Left ventricle myocardium inferior (tissue), 1 donor: ENCODE data around the gene FAAH. TPM values are rescaled to one million over a fixed set of nuclear protein-coding genes. Genes with fewer than 3 reads are reported as not detected.

Experiments
- DNase-seq: peaks from one replicate; pipeline ENCODE4 v3.0.0-alpha.2; 2020
- H3K27ac ChIP-seq: fragments of 200-600 bp; replicated peaks from 2 replicates; pipeline ENCODE4 v1.8.0; 2021
- H3K27me3 ChIP-seq: fragments of 200-600 bp; 2 replicates; pipeline ENCODE4 v1.8.0; 2021; ENCODE audit warnings: low read depth
- H3K36me3 ChIP-seq: fragments of 200-600 bp; 2 replicates; pipeline ENCODE4 v1.8.0; 2021
- H3K4me1 ChIP-seq: fragments of 200-600 bp; 2 replicates; pipeline ENCODE4 v1.8.0; 2021
- H3K4me3 ChIP-seq: fragments of 200-600 bp; 2 replicates; pipeline ENCODE4 v1.8.0; 2021; ENCODE audit warnings: mild to moderate bottlenecking, moderate library complexity
- H3K9me3 ChIP-seq: fragments of 200-600 bp; replicated peaks from 2 replicates; pipeline ENCODE4 v1.8.0; 2021
- CTCF ChIP-seq: fragments of 200-600 bp; IDR thresholded peaks from 2 replicates; pipeline ENCODE4 v1.8.0; 2021; ENCODE audit warnings: antibody characterized with exemption, mild to moderate bottlenecking, borderline replicate concordance
- intact Hi-C: fragments of 100-400 bp; cut with micrococcal nuclease; formaldehyde crosslinking; loops from one replicate; pipeline ENCODE4 v1.11.0; 2022
- total RNA-seq: library from RNA; stranded (reverse); fragmentation: NEBNext Ultra II Directional; extraction: Animal tissue kit (Norgen Biotek cat#: 25700); gene quantifications from one replicate; pipeline ENCODE4 v1.2.1, GENCODE V29; 2021
- donor health status: DM: no; HTN: yes; CAD: no; lungs with severe emphysema.

The FAAH gene
- total RNA-seq, 1 donor from 2014 or later: 2.8 TPM

- intact Hi-C loops: no loop called here
- no peak overlapping the region for H3K4me3 ChIP-seq
- DNase-seq: no peak
Measured at GRCh38 chr1:46420533-46420915, 26.4 kb downstream of the FAAH start.

GRCh38 chr1:46421739-46422138 is 27.6 kb downstream of the FAAH start:
- peaks cover 6% of the 10 kb centered on the region for H3K4me1 ChIP-seq
- no peaks in the 10 kb centered on the region for H3K9me3 ChIP-seq
- no peaks in the 10 kb centered on the region for H3K36me3 ChIP-seq
- intact Hi-C loops: no loop called here
- no peak for TF ChIP-seq CTCF
- H3K27me3 ChIP-seq: peaks cover 38% of the 10 kb centered on the region
- DNase-seq: no peak
- H3K4me3 ChIP-seq: no peak overlapping the region
- no peak overlapping the region for H3K27ac ChIP-seq

More at GRCh38 chr1:46420533-46420915, 26.4 kb downstream of the FAAH start:
- no peaks in the 10 kb centered on the region for H3K9me3 ChIP-seq
- no peaks in the 10 kb centered on the region for H3K36me3 ChIP-seq
- peaks cover 38% of the 10 kb centered on the region for H3K27me3 ChIP-seq
- no peak for TF ChIP-seq CTCF
- no peak overlapping the region for H3K27ac ChIP-seq
- H3K4me1 ChIP-seq: peaks cover under 1% of the 10 kb centered on the region

- Histone ChIP-seq H3K36me3 (no peaks in the 10 kb centered on the region), H3K9me3 (no peaks in the 10 kb centered on the region), H3K27me3 (peaks cover 38% of the 10 kb centered on the region), H3K27ac (no peak overlapping the region), H3K4me1 (peaks cover 6% of the 10 kb centered on the region), H3K4me3 (no peak overlapping the region)
- TF ChIP-seq CTCF: no peak
- intact Hi-C loops: no loop called here
- DNase-seq: no peak
Measured at GRCh38 chr1:46422261-46422871, 28.2 kb downstream of the FAAH start.

GRCh38 chr1:46423574-46424240 is 29.6 kb downstream of the FAAH start:
- no peak for TF ChIP-seq CTCF
- Histone ChIP-seq H3K36me3 (no peaks in the 10 kb centered on the region), H3K9me3 (no peaks in the 10 kb centered on the region), H3K27me3 (peaks cover 42% of the 10 kb centered on the region), H3K4me1 (peaks cover 6% of the 10 kb centered on the region), H3K27ac (no peak overlapping the region), H3K4me3 (no peak overlapping the region)
- no peak for DNase-seq
- intact Hi-C loops: no loop called here

- H3K4me1 ChIP-seq: peaks cover 6% of the 10 kb centered on the region
- intact Hi-C loops: no loop called here
- H3K9me3 ChIP-seq: no peaks in the 10 kb centered on the region
- H3K27ac ChIP-seq: no peak overlapping the region
- H3K36me3 ChIP-seq: no peaks in the 10 kb centered on the region
- H3K4me3 ChIP-seq: no peak overlapping the region
- no peak for TF ChIP-seq CTCF
- peaks cover 50% of the 10 kb centered on the region for H3K27me3 ChIP-seq
- no peak for DNase-seq
Measured at GRCh38 chr1:46424730-46425129, 30.6 kb downstream of the FAAH start.
